ENCODE results near the gene TLE1. TPM values are rescaled to one million over a fixed set of nuclear protein-coding genes. Genes with fewer than 3 reads are reported as not detected.
"Not testable (repeated sequence)": the region's sequence is repeated elsewhere in the genome, so short reads cannot be mapped to it uniquely, and the experiment has no call there.

The TLE1 gene
- total and polyA plus RNA-seq, 2 of the 4 experiments (the other 2 are of a cell fraction), result 36.0 to 51.0 TPM

DNA sequence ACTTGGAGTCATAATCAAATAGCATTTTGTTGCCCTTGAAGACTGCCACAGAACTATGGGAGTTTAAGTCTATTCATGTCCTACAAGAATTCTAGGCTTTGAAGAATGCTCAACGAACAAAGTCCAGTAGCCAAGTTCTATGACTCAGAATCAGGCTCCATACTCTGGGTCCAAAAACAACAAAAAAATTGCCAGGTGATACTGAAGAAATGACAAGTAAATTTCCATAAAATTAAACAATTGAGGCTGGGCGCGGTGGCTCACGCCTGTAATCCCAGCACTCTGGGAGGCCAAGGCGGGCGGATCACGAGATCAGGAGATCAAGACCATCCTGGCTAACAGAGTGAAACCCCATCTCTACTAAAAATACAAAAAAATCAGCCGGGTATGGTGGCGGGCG lies 94.1 kb downstream of the TLE1 start:
- H3K14ac ChIP-seq (replicated peaks; ENCODE audit: low read depth, low read length); H3K4ac ChIP-seq (ENCODE audit: low read depth, low read length); POLR2A ChIA-PET (ENCODE audit: unreplicated experiment); H2AK9ac ChIP-seq (replicated peaks; ENCODE audit: low read depth, low read length, poor library complexity); H3K27me3 ChIP-seq (ENCODE audit: control insufficient read depth, insufficient read depth, low read length); H2AFZ ChIP-seq (replicated peaks; ENCODE audit: low read length, poor library complexity); H4K20me1 ChIP-seq (ENCODE audit: insufficient read depth, low read length); H3K9me3 ChIP-seq (ENCODE audit: control insufficient read depth, insufficient read depth, low read length); H3K23ac ChIP-seq (ENCODE audit: low read depth, low read length); H3K18ac ChIP-seq (ENCODE audit: low read depth, low read length); in situ Hi-C loops (cut with MboI; ENCODE audit: low sequenced_read_pairs); H4K8ac ChIP-seq (ENCODE audit: low read depth in 2 of 2, low read length in 2 of 2); H3K9me1 ChIP-seq (ENCODE audit: insufficient read depth, low read length); H2BK120ac ChIP-seq (ENCODE audit: low read depth, low read length); H3K9ac ChIP-seq (ENCODE audit: low read depth, low read length); intact Hi-C loops (cut with micrococcal nuclease); H2BK15ac ChIP-seq (ENCODE audit: low read depth, low read length); H3K4me3 ChIP-seq (ENCODE audit: insufficient read depth, low read depth, low read length); H3K4me1 ChIP-seq (ENCODE audit: control insufficient read depth, insufficient read depth, low read length); H4K91ac ChIP-seq (ENCODE audit: insufficient read depth, low read depth, low read length); ATAC-seq (ENCODE audit: low read depth); dilution Hi-C loops (cut with HindIII; ENCODE audit: low sequenced_read_pairs, unreplicated experiment); H3K4me2 ChIP-seq (ENCODE audit: low read depth, low read length); BruUV-seq (replicated peaks); H3K27ac ChIP-seq (ENCODE audit: insufficient read depth, low read length); H2BK5ac ChIP-seq (ENCODE audit: low read depth, low read length, poor library complexity, severe bottlenecking); H4K5ac ChIP-seq (ENCODE audit: low read depth, low read length); H2AK5ac ChIP-seq (ENCODE audit: low read depth, low read length); H2BK20ac ChIP-seq (ENCODE audit: low read depth, low read length); H3K56ac ChIP-seq (ENCODE audit: extremely low read depth, insufficient read depth, low read length): not testable (repeated sequence)
- CTCF ChIA-PET, result interaction anchor here (1.6 kb wide), 1 partner anchor 1012 kb away, joined by 4 read pairs; no protein-coding TSS in a partner anchor
- DNase-seq, result peak; percentile 36
- peaks cover 2 to 12% of the 10 kb centered on the region in 2 experiments for H3K79me1 ChIP-seq (ENCODE audit: low read depth in 1 of 2, low read length in 2 of 2)
- H3K36me3 ChIP-seq (ENCODE audit: control insufficient read depth, insufficient read depth, low read length), result peaks cover 49% of the 10 kb centered on the region
- no CpG with 5 or more reads among the region's 10 CpGs for WGBS, 2 experiments (ENCODE audit: extremely low coverage in 2 of 2, insufficient read length in 1 of 2)

Data from IMR-90 (cell line).